ENCODE measurements around the gene FDXACB1. TPM values are rescaled to one million over a fixed set of nuclear protein-coding genes. Genes with fewer than 3 reads are reported as not detected.

The FDXACB1 gene
- total and polyA plus RNA-seq, 9 of the 15 experiments (the other 6 are each of a cell fraction or from before 2014, with no cell fraction given), result 3.2 to 7.5 (median 5.3) TPM

- TF ChIP-seq MGA (IDR thresholded peaks at IDR 0.05) (no peak), ZNF316 (IDR thresholded peaks at IDR 0.05) (peak; percentile 63), MAFF (IDR thresholded peaks at IDR 0.05; ENCODE audit: low read length) (peak; percentile 43; the same call in 1 of the 2 replicates), EWSR1 (IDR thresholded peaks at IDR 0.05; ENCODE audit: borderline replicate concordance, low read depth, partially characterized antibody) (no peak), COPS2 (conservative IDR thresholded peaks at IDR 0.05) (no peak), ZNF512 (tag; IDR thresholded peaks at IDR 0.05) (no peak), CBX2 (IDR thresholded peaks at IDR 0.05; ENCODE audit: insufficient read depth, low read length, poor library complexity, severe bottlenecking) (no peak), ZNF589 (CRISPR knock-in tag; IDR thresholded peaks at IDR 0.05; ENCODE audit: low read depth) (no peak), THRA (IDR thresholded peaks at IDR 0.05) (no peak), MAFG (tag; conservative IDR thresholded peaks at IDR 0.05) (peak; percentile 49; the same call in 1 of the 2 replicates), POLR2AphosphoS2 (IDR thresholded peaks at IDR 0.05; ENCODE audit: low read length) (no peak), C11orf30 (IDR thresholded peaks at IDR 0.05; ENCODE audit: low read depth) (peak; percentile 51; the same call in 1 of the 2 replicates), MXI1 (IDR thresholded peaks at IDR 0.05; ENCODE audit: low read depth, low read length) (no peak), DLX4 (CRISPR knock-in tag; IDR thresholded peaks at IDR 0.05) (no peak), ZNF239 (CRISPR knock-in tag; IDR thresholded peaks at IDR 0.05) (no peak)
Observed at GRCh38 chr11:111852103-111852502, 26.9 kb downstream of the FDXACB1 start (continued).

All from K562 (cell line).